Kidney epithelial cell (primary cell): ENCODE data around the gene NNMT. TPM values are rescaled to one million over a fixed set of nuclear protein-coding genes. Genes with fewer than 3 reads are reported as not detected.

Experiments used
- DNase-seq: peaks from one replicate; pipeline ENCODE4 v3.0.0-alpha.2; 2010; ENCODE audit warnings: low read depth
- H3K27me3 ChIP-seq: 2 replicates; pipeline ENCODE4 v1.6.0; 2011; ENCODE audit warnings: low read length; ENCODE audit not compliant: control insufficient read depth, insufficient read depth
- H3K36me3 ChIP-seq: 2 replicates; pipeline ENCODE4 v1.5.1; 2011; ENCODE audit warnings: low read length; ENCODE audit not compliant: control insufficient read depth, insufficient read depth
- H3K4me3 ChIP-seq: 2 replicates; pipeline ENCODE4 v1.5.1; 2011; ENCODE audit warnings: low read depth, mild to moderate bottlenecking, control low read depth, low read length
- CTCF ChIP-seq: IDR thresholded peaks from 2 replicates; pipeline ENCODE4 v1.5.1; 2011; ENCODE audit warnings: mild to moderate bottlenecking, moderate library complexity, low read length, control low read depth, inconsistent platforms; ENCODE audit not compliant: insufficient read depth, poor library complexity, severe bottlenecking
- total RNA-seq: library from RNA; depleted of rRNA; stranded (reverse); fragments of >200 nt; gene quantifications from 2 replicates; pipeline ENCODE4 v1.2.3, GENCODE V29; 2015

The NNMT gene
- total RNA-seq, 1 donor from 2014 or later = 470 TPM

DNA sequence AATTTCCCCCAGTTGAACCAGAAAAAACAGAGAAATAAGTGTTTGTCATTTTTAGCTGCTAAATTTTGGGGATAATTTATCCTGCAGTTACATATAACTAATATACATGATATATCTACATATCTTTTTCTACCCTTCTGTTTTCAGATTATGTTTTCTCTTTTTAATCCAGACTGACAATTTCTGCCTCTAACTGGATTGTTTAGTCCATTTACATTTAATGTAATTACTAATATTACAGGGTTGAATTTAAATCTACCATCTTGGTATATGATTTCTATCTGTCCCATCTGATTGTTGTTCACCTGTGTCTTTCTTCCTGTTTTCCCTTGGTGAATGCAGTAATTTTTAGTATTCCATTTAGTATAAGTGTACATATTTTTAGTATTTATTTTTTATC lies 5.7 kb downstream of the NNMT start:
- TF ChIP-seq CTCF = no peak
- no peak overlapping the region for H3K4me3 ChIP-seq
- DNase-seq = no peak

GRCh38 chr11:114302663-114303062 lies 6.5 kb downstream of the NNMT start:
- no peak for DNase-seq
- TF ChIP-seq CTCF = no peak
- peaks cover 6% of the 10 kb centered on the region for H3K36me3 ChIP-seq
- H3K27me3 ChIP-seq = no peaks in the 10 kb centered on the region
- no peak overlapping the region for H3K4me3 ChIP-seq

More for the DNA sequence above, 5.7 kb downstream of the NNMT start:
- Histone ChIP-seq H3K27me3 (no peaks in the 10 kb centered on the region), H3K36me3 (peaks cover 6% of the 10 kb centered on the region)

- DNase-seq = no peak
- Histone ChIP-seq H3K36me3 (peaks cover 5% of the 10 kb centered on the region), H3K27me3 (no peaks in the 10 kb centered on the region), H3K4me3 (no peak overlapping the region)
- TF ChIP-seq CTCF = no peak
These were observed 7.9 kb downstream of the NNMT start for GRCh38 chr11:114304065-114304464.

DNA sequence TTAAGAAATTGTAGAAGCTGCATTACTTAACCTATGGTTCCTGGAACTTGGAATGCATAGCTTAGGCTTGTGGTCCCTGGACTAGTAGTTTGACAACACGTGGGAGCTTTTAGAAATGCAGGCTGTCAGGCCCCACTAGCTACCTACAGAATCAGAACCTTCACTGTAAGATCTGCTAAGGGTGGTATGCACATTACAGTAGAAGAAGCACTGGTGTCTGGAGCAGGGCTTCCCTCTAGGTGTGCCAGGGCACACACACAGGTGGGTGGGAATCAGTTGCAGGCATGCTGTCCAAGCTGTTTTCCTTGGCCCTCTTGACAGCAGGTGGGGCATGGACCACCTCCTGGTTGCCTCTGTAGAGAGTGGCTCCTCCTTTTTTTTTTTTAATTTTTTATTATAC lies 8.8 kb downstream of the NNMT start:
- Histone ChIP-seq H3K36me3 (peaks cover 5% of the 10 kb centered on the region), H3K4me3 (no peak overlapping the region), H3K27me3 (no peaks in the 10 kb centered on the region)
- TF ChIP-seq CTCF = no peak
- no peak for DNase-seq

DNA sequence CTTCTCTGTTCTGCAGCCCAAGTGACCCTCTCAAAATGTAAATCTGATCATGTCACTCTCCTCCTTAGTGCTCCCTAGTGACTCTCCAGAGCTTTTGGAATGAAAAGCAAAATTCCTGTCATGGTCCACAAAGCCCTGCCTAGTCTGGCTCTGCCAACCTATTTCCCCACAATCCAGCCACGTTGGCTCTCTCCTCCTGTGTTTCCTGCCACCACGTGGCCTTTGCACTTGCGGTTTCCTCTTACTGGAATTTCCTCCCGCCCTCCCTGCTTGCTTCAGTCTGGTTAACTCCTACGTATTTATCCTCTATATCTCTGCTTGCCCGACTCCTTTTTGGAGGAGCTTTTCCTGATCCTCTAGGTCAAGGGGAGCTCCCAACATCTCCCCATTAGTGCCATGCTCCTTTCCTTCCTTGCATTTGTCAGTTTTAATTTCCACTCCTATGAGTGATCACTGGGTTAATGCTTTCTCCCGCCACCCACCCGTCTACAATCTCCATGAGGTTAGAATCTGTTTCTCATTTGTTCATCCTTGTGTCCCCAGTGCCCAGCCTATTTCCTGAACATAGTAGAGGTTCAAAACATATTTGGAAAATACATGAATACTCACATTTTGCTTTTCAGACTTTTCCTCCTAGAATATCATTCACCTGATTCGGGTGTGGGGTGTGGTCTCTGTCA lies 11.5 kb downstream of the NNMT start:
- Histone ChIP-seq H3K4me3 (no peak overlapping the region), H3K36me3 (peaks cover 10% of the 10 kb centered on the region), H3K27me3 (no peaks in the 10 kb centered on the region)
- TF ChIP-seq CTCF = no peak
- DNase-seq = peak; percentile 56

GRCh38 chr11:114308689-114309089 lies 12.5 kb downstream of the NNMT start:
- no peak for TF ChIP-seq CTCF
- Histone ChIP-seq H3K4me3 (no peak overlapping the region), H3K27me3 (no peaks in the 10 kb centered on the region), H3K36me3 (peaks cover 10% of the 10 kb centered on the region)
- no peak for DNase-seq
